PC-3 (cell line): ENCODE results near the gene UBE2C.

ENCODE experiments used
- EZH2 ChIP-seq: fragments of 300-600 bp; sonication (generic); IDR thresholded peaks from one replicate; pipeline ENCODE4 v1.6.1; 2017; ENCODE audit warnings: antibody characterized with exemption, mild to moderate bottlenecking, low read length; ENCODE audit not compliant: unreplicated experiment
- EZH2phosphoT487 ChIP-seq: fragments of 300-600 bp; sonication (generic); IDR thresholded peaks from 2 replicates; pipeline ENCODE4 v1.6.1; 2018; ENCODE audit warnings: mild to moderate bottlenecking, antibody characterized with exemption, low read length, borderline replicate concordance
- TF ChIP-seq, protein P1 (sequence below): fragments of 300-600 bp; sonication (generic); conservative IDR thresholded peaks from 2 replicates; pipeline ENCODE4 v1.5.1; 2017; ENCODE audit warnings: antibody characterized with exemption, low read depth, mild to moderate bottlenecking, low read length

DNA sequence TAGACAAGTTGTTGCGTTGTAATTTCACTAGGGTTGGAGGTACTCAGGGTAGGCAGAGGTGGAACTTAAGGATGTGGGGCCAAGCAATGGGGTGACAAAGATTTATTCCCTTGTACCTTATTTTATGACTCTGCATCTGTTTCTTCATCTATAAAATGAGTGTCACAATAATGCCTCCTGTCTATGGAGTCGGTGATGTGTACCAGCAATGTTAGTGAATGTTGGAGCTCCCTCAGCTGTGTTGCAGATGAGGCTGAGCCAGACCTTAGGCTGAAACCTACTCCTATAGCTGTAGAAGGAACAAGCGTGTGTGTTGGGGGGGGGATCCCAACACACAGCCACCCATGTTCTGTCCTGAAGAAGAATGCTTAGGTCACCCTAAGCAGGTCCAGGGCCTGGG, 4.5 kb downstream of the UBE2C start:
- TF ChIP-seq EZH2phosphoT487 = no peak
- TF ChIP-seq, protein P1, sequence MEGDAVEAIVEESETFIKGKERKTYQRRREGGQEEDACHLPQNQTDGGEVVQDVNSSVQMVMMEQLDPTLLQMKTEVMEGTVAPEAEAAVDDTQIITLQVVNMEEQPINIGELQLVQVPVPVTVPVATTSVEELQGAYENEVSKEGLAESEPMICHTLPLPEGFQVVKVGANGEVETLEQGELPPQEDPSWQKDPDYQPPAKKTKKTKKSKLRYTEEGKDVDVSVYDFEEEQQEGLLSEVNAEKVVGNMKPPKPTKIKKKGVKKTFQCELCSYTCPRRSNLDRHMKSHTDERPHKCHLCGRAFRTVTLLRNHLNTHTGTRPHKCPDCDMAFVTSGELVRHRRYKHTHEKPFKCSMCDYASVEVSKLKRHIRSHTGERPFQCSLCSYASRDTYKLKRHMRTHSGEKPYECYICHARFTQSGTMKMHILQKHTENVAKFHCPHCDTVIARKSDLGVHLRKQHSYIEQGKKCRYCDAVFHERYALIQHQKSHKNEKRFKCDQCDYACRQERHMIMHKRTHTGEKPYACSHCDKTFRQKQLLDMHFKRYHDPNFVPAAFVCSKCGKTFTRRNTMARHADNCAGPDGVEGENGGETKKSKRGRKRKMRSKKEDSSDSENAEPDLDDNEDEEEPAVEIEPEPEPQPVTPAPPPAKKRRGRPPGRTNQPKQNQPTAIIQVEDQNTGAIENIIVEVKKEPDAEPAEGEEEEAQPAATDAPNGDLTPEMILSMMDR = no peak
- no peak for TF ChIP-seq EZH2
